ENCODE measurements around the gene PTOV1.

DNA sequence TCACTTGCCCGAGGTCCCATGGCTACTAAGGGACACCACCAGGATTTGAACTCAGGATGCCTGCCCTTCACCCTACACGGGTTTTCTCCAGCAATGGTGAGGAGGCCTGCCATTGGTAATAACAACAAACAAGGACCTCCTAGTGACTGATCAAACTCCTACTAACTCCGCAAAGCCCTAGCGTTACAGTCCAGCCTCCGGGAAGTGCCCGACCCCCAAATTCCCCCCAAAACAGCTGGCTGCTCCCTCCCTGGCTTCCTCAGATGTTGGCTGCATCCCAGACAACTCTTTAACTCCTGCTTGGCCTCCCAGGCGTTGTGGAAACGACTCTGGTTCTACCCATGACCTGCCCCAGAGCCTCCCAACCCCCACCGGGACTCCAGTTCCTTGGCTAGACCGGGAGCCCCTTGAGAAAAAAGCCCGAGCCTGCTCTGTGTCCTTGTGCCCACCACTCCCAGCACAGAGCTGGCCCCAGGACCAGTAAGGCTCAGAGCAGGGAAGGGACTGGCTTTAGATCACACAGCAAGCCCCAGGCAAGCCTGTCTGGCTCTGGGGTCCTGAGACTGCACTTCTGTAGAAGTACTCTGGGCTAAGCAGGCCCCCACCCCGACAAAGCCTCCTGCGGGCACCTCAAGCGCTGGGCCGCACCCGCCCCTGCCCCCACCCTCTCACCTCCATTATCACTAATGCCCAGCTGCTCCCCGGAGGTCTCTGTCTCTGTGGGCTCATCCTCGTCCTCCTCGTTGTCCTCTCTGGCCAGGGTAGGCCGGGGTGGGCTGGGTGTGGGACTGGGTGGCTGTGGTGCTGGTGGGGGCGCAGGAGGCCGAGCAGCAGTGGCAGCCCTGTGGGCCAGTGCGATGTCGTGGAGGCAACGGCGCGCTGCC is 21.5 kb downstream of the PTOV1 start:
- TF ChIP-seq SUZ12 (IDR thresholded peaks at IDR 0.05; ENCODE audit: extremely low read depth, insufficient read depth, insufficient read length) (no peak), ZNF274 (IDR thresholded peaks at IDR 0.05; ENCODE audit: low read depth, low read length) (no peak)

All from NT2/D1 (cell line).